Stimulated activated memory B cell treated with anti-CD40 and anti-IgM and Interleukin-4, amounts not matched to agents 10 μg/mL and 1 μg/mL and 100 μg/mL, for 72 hours (primary cell): ENCODE results near the gene P3R3URF.

Experiments
- ATAC-seq: fragments of 150-1000 bp; cut with Tn5 transposase; 2 replicates; pipeline ENCODE4 v1.10.0; 2021
- H3K27ac Mint-ChIP-seq: one replicate; pipeline ENCODE4 v1.8.0; 2022; ENCODE audit warnings: mild to moderate bottlenecking, mixed read lengths
- H3K27me3 Mint-ChIP-seq: one replicate; pipeline ENCODE4 v1.8.0; 2022; ENCODE audit warnings: mixed read lengths
- H3K36me3 Mint-ChIP-seq: one replicate; pipeline ENCODE4 v1.8.0; 2022; ENCODE audit warnings: mixed read lengths
- H3K4me1 Mint-ChIP-seq: one replicate; pipeline ENCODE4 v1.8.0; 2022; ENCODE audit warnings: mixed read lengths
- H3K4me3 Mint-ChIP-seq: one replicate; pipeline ENCODE4 v1.8.0; 2022; ENCODE audit warnings: mild to moderate bottlenecking, moderate library complexity, mixed read lengths
- H3K9me3 Mint-ChIP-seq: one replicate; pipeline ENCODE4 v1.8.0; 2022; ENCODE audit warnings: mixed read lengths

P3R3URF gene

GRCh38 chr1:46134660-46135331 is 41.5 kb downstream of the P3R3URF start:
- no peaks in the 10 kb centered on the region for H3K36me3 Mint-ChIP-seq
- H3K9me3 Mint-ChIP-seq, result no peaks in the 10 kb centered on the region
- peaks cover 34% of the 10 kb centered on the region for H3K27me3 Mint-ChIP-seq
- peak; percentile 32 for ATAC-seq
- peak overlapping the region; percentile 49 for H3K27ac Mint-ChIP-seq
- peaks cover 32% of the 10 kb centered on the region for H3K4me1 Mint-ChIP-seq
- no peak overlapping the region for H3K4me3 Mint-ChIP-seq

- ATAC-seq, result no peak
- Mint-ChIP-seq H3K27me3 (peaks cover 35% of the 10 kb centered on the region), H3K27ac (peak overlapping the region; percentile 96), H3K4me3 (peak overlapping the region; percentile 83), H3K9me3 (no peaks in the 10 kb centered on the region), H3K36me3 (no peaks in the 10 kb centered on the region), H3K4me1 (peaks cover 32% of the 10 kb centered on the region)
Observed at GRCh38 chr1:46133781-46134350, 42.4 kb downstream of the P3R3URF start.

- peaks cover 32% of the 10 kb centered on the region for H3K4me1 Mint-ChIP-seq
- H3K4me3 Mint-ChIP-seq, result peak overlapping the region; percentile 83
- no peaks in the 10 kb centered on the region for H3K9me3 Mint-ChIP-seq
- ATAC-seq, result peak; percentile 81
- H3K27me3 Mint-ChIP-seq, result peaks cover 40% of the 10 kb centered on the region
- H3K27ac Mint-ChIP-seq, result peak overlapping the region; percentile 96
- no peaks in the 10 kb centered on the region for H3K36me3 Mint-ChIP-seq
Observed at GRCh38 chr1:46133181-46133658, 43.1 kb downstream of the P3R3URF start.

- peak; percentile 97 for ATAC-seq
- H3K27me3 Mint-ChIP-seq, result peaks cover 40% of the 10 kb centered on the region
- H3K27ac Mint-ChIP-seq, result peak within 1 kb of the TSS; percentile 96
Observed at GRCh38 chr1:46132529-46133180, 43.6 kb downstream of the P3R3URF start, which contains the start of gene PIK3R3. Gene PIK3R3, minus strand, starts transcription at chr1:46132629. Its CDS starts 677 bp downstream, at chr1:46131952.

GRCh38 chr1:46131712-46132528 is 44.4 kb downstream of the P3R3URF start:
- no peak for ATAC-seq
- Mint-ChIP-seq H3K27me3 (peaks cover 40% of the 10 kb centered on the region), H3K27ac (peak overlapping the region; percentile 96), H3K36me3 (no peaks in the 10 kb centered on the region), H3K4me3 (peak overlapping the region; percentile 83), H3K4me1 (peaks cover 32% of the 10 kb centered on the region), H3K9me3 (no peaks in the 10 kb centered on the region)

More at GRCh38 chr1:46132529-46133180, 43.6 kb downstream of the P3R3URF start, which contains the start of gene PIK3R3:
- Mint-ChIP-seq H3K36me3 (no peaks in the 10 kb centered on the region), H3K4me1 (peaks cover 32% of the 10 kb centered on the region), H3K9me3 (no peaks in the 10 kb centered on the region), H3K4me3 (peak within 1 kb of the TSS; percentile 83)

- Mint-ChIP-seq H3K36me3 (no peaks in the 10 kb centered on the region), H3K27ac (no peak overlapping the region), H3K27me3 (peaks cover 40% of the 10 kb centered on the region), H3K4me3 (peak overlapping the region; percentile 53), H3K4me1 (peaks cover 32% of the 10 kb centered on the region), H3K9me3 (no peaks in the 10 kb centered on the region)
- no peak for ATAC-seq
Observed at GRCh38 chr1:46131093-46131492, 45.2 kb downstream of the P3R3URF start.

- Mint-ChIP-seq H3K27ac (no peak overlapping the region), H3K4me3 (no peak overlapping the region), H3K27me3 (peaks cover 40% of the 10 kb centered on the region), H3K4me1 (peaks cover 32% of the 10 kb centered on the region), H3K9me3 (no peaks in the 10 kb centered on the region), H3K36me3 (no peaks in the 10 kb centered on the region)
- no peak for ATAC-seq
Observed at GRCh38 chr1:46130606-46131005, 45.7 kb downstream of the P3R3URF start.

- Mint-ChIP-seq H3K9me3 (no peaks in the 10 kb centered on the region), H3K4me1 (peaks cover 32% of the 10 kb centered on the region), H3K36me3 (no peaks in the 10 kb centered on the region), H3K27ac (no peak overlapping the region), H3K27me3 (peaks cover 40% of the 10 kb centered on the region), H3K4me3 (no peak overlapping the region)
- no peak for ATAC-seq
Observed at GRCh38 chr1:46130121-46130520, 46.2 kb downstream of the P3R3URF start.

GRCh38 chr1:46128344-46128743 is 47.9 kb downstream of the P3R3URF start:
- H3K4me3 Mint-ChIP-seq, result no peak overlapping the region
- no peaks in the 10 kb centered on the region for H3K9me3 Mint-ChIP-seq
- H3K4me1 Mint-ChIP-seq, result peaks cover 17% of the 10 kb centered on the region
- peaks cover 40% of the 10 kb centered on the region for H3K27me3 Mint-ChIP-seq
- H3K36me3 Mint-ChIP-seq, result no peaks in the 10 kb centered on the region
- ATAC-seq, result no peak
- no peak overlapping the region for H3K27ac Mint-ChIP-seq
